NCI-H774 (cell line): ENCODE measurements around the gene USP54.
A peak's percentile ranks its signal among the peaks of the same experiment; 100 is the strongest.
"Not testable (repeated sequence)": the region's sequence is repeated elsewhere in the genome, so short reads cannot be mapped to it uniquely, and the experiment has no call there.

Experiments
- DNase-seq: peaks from one replicate; lab custom pipeline; 2025; lab: John Stamatoyannopoulos, UW

USP54 gene, protein sequence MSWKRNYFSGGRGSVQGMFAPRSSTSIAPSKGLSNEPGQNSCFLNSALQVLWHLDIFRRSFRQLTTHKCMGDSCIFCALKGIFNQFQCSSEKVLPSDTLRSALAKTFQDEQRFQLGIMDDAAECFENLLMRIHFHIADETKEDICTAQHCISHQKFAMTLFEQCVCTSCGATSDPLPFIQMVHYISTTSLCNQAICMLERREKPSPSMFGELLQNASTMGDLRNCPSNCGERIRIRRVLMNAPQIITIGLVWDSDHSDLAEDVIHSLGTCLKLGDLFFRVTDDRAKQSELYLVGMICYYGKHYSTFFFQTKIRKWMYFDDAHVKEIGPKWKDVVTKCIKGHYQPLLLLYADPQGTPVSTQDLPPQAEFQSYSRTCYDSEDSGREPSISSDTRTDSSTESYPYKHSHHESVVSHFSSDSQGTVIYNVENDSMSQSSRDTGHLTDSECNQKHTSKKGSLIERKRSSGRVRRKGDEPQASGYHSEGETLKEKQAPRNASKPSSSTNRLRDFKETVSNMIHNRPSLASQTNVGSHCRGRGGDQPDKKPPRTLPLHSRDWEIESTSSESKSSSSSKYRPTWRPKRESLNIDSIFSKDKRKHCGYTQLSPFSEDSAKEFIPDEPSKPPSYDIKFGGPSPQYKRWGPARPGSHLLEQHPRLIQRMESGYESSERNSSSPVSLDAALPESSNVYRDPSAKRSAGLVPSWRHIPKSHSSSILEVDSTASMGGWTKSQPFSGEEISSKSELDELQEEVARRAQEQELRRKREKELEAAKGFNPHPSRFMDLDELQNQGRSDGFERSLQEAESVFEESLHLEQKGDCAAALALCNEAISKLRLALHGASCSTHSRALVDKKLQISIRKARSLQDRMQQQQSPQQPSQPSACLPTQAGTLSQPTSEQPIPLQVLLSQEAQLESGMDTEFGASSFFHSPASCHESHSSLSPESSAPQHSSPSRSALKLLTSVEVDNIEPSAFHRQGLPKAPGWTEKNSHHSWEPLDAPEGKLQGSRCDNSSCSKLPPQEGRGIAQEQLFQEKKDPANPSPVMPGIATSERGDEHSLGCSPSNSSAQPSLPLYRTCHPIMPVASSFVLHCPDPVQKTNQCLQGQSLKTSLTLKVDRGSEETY (N-terminal part only)

DNA sequence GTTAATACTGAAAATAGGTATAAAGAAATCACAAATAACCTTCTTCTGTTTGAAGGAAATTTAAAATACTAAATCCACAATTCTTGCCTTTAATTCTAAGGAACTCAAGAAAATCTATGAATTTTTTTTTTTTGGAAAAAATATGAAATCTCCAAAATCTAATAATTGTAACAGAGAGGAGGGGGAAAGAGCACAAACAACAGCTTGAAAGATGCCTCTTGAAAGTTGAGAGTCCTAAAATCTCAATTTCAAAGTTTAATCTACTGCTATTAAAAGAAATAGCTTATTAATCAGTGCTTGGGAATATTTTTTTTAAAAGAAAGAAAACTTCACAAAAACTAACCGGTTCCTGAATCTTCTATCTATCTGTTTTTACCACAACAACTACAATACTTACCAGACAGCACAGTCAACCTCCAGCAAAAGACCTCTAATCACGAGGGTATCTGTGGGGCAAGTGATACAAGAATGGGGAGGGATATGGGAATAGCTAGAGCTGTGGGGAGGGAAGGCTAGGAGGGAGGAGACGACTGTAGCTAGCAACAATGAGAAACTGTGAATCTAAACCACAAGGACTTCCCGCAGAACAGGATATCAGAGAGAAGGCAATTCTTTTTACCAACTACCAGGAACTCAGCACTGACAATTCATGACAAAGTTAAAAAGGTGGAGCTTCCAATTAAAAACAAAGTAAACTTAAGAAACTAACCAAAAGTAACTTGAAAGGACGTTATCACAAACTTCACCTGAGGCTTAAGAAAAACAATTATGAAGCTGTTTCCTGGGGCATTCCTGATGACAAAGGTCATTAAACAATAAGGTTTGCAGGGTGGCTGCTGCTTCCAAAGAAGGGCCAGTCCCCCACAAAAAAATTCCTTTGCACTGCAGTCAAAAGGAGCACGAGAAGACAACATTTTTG, at the start of gene USP54:
Gene USP54, minus strand, starts transcription at position 462 of the 919 bp plus-strand sequence. CDS start 15,684 bp downstream, outside the sequence.
- DNase-seq, result no peak

DNA sequence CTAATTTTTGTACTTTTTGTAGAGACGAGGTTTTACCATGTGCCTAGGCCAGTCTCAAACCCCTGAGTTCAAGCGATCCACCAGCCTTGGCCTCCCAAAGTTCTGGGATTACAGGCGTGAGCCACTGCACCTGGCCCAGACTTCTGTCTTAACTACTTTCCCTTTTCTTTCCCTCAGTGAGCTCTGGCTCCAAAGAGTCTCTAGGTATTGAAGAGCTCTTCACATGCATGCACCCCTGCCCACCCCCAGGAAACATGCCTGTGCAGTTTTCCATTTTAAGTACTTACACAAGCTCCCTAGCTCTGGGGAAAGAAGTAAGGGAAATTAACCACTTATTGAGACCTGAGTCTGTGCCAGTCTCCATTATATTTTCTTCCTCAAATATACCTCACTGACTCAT, 48.1 kb upstream of the USP54 start:
- DNase-seq, result no peak

DNA sequence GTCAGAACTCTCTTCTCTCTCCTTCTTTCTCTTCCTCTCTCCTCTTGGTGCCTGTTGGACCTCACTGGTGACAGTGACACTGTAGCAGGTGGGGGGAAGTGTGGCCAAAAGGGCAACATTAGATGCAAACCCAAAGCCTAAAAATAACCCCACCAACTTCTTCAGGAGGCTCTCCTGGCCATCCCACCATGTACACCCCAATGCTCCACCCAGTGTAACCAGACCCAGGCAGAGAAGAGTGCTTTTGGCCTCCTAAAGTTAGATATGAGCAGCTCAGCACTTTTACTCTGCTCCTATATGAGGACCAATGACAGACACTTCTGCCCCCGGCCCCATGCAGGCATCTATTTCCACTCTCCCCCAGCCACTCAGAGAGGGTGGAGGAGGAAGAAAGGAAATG, 44.6 kb upstream of the USP54 start:
- DNase-seq, result no peak

DNA sequence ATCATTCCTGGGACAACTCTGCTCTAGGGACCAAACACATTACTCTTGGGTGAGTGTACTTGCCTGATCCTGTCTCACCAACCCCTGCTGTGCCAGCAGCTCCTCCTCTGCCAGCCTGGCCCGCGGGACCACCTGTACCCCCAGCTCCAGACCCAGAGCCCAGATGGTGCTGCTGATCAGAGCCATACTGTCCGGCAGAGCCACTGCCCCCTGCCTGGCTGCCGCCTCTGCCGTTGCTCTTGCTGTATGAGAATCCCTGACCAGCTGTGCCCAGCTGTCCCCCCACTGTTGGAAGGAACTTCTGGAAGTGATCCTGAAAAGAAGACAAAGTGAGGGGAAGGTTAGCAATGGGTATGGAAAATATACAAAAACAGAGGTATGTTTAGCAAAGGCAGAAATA, 43.3 kb upstream of the USP54 start:
- DNase-seq, result no peak

DNA sequence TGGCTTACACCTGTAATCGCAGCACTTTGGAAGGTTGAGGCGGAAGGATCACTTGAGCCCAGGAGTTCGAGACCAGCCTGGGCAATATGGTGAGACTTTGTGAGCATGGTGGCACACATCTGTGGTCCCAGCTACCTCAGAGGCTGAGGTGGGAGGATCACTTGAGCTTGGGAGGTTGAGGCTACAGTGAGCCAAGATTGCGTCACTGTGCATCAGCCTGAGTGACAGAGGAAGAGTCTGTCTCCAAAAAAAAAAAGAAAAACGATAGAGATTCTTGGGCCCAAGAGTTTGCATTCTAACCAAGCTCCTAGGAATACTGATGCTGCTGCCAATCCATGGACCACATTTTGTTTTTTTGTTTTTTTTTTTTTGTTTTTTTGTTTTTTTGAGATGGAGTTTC, 38.0 kb upstream of the USP54 start:
- no peak for DNase-seq

DNA sequence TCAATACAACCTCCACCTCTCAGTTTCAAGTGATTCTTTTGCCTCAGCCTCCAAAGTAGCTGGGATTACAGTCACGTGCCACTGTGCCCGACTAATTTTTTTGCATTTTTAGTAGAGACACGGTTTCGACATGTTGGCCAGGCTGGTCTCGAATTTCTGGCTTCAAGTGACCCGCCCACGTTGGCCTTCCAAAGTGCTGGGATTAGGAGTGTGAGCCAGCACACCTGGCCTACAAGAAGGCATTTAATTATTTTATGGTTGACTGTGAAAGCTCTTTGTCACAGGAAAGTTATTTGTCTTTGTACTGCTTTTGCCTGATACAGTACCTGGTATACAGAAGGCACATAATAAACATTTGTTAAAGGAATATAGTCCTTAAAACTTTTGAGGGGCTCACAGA, 37.3 kb upstream of the USP54 start:
- DNase-seq, result no peak

DNA sequence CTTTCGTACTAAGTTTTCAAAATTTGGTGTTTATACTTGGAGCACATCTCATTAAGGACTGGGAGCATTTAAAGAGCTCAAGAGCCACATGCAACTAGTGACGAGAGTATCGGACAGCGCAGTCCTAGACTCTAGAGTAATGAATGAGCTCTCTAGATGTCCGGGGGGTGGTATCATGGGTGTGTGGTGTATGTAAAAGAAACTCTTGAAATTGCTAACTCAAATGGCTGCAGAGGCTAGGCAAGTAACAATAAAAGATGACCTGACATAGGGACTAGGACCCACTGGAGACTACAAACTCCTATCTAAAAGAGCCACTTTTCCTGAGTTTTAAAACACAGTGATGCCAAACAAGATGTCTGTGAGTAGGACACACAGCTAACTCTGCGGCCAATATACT, 36.2 kb upstream of the USP54 start:
- no peak for DNase-seq

DNA sequence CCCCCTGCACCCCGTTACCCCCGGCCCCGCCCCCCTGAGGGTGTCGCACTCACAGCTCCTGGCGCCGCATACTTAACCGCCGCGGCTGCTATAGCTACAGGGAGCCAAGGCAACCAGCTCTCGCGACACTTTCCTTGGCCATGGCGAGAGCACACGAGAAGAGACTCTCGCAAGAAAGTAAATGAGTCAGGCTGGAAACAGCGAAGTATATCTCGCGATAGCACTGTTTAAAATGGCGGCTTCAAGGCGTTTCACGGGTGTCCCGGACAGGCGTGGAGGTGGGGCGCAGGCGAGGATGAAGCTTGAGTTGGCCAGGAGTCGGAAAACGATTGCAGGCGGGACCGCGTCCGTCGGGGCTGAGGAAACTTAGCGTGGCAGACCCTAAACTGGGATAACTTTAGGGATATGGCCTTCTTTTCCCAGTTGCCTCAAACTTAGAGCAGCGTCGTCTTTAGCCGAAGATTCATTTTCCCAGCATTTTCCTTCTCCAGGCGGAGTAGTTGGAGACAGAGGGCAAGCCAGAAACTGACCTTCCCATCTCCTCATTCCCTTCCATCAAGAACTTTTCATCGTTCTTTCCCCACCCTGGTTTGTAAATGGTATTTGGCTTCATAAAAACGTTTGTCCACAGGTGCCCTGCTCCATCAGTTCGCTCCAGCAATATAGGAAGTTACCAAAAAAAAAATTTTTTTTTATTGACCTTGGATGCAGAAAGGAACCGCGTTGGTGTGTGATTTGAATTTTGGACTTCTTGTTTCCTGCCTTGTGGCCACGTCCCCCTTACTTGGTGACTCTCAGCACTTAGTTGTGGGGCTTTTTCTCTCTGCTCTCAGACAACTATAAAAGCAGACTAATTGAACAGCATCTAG, 35.0 kb upstream of the USP54 start:
- peak; percentile 95 for DNase-seq

DNA sequence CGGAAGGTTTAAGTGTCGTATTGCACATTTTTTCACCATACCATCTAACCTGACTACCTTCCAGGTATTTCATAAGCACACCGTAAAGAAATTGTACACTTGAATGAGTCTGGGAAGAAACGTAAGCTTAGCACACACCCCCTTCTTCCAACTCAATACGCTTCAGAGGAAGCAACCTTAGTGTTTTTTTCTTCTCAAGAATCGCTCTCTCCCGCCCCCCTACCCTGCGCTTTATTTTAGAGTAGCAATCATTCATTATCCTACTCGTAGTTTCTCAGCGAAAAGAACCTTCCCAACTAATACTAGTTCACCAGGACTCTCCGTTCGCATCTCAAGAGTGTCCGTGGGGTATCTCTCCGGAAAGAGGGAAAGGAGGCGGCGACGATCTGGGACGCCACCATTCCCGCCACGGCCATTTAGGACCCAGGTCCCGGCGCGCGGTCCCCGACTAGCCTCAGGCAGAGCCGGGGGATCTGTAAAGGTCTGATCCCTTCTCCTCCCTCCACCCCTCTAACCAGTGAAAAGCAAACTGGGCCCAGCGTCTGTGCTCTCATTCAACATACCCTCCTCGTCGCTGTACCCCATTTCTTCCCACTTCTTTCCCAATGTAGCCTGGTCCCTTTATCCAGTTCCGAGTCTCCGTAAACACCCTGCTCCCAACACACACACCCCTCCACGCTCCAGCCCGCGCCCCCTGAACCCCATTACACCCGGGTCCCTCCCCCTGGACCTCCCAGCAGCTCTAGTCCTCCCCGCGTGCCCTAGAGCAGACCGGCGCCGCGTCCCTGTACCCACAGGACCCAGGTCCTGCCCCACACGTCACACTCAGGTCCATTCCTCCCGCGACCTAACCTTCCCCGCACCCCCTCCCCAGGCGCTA, 34.1 kb upstream of the USP54 start:
- DNase-seq, result no peak

DNA sequence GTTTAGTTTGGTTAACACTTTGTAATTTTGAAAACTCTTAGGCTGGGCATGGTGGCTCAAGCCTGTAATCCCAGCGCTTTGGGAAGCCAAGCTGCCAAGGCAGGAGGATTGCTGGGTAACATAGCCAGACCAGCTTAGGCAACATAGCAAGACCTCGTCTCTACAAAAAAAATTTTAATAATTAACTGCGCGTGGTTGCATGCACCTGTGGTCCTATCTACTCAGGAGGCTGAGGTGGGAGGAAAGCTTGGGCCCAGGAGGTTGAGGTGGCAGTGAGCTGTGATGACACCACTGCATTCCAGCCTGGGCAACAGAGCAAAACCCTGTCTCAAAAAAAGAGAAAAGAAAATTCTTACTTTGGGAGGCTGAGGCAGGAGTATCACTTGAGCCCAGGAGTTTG, 31.9 kb upstream of the USP54 start:
- DNase-seq, result no peak

DNA sequence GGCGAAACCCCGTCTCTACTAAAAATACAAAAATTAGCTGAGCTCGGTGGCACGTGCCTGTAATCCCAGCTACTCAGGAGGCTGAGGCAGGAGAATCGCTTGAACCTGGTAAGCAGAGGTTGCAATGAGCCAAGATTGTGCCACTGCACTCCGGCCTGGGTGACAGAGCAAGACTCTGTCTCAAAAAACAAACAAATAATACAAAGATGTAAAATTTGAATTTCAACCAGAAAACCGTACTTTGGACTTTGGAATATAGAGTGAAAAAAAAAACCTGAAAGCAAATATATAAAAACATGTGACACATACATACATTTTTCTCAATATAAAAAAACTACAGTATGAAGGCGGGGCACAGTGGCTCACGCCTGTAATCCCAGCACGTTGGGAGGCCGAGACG, 29.8 kb upstream of the USP54 start:
- DNase-seq, result not testable (repeated sequence)

DNA sequence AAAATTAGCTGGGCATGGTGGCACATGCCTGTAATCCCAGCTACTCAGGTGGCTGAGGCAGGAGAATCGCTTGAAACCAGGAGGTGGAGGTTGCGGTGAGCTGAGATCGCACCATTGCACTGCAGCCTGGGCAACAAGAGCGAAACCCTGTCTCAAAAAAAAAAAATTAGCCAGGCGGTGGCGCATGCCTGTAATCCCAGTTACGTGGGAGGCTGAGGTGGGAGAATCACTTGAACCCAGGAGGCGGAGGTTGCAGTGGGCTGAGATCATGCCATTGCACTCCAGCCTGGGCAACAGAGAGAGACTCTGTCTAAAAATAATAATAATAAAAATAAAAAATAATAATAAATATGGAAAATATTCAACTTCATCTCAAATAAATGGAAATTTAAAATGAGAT, 26.0 kb upstream of the USP54 start:
- DNase-seq, result not testable (repeated sequence)

DNA sequence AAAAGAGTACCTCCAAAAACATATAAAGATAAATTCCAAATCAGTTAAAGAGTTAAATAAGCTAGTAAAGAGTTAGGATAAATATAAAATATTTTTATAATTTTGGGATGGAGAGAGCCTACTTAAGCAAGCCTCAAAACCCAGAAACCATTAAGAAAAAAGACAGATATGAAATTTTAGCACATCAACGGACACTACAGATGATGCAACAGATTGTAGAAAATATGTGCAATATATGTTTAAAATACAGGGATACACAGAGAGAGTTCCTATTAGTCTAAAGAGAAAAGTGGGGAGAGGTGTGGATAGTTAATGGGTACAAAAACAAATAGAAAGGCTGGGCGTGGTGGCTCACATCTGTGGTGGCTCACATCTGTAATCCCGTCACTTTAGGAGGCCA, 23.6 kb upstream of the USP54 start:
- no peak for DNase-seq

DNA sequence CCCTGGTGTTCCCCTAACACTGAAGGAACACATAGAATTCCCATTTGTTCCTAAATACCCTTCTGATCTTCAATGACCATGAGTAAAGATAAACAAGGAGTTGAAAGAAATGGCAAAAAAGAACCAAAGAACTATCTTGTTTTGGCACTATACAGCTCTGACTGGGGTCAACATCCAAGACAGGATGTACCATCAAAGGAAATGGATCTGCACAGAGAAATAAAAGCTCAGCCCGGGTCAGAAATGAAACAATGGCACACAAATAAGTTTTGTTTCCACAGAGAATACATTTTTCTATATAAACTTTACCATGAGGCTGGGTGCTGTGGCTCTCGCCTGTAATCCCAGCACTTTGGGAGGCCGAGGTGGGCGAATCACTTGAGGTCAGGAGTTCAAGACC, 18.0 kb upstream of the USP54 start:
- no peak for DNase-seq

DNA sequence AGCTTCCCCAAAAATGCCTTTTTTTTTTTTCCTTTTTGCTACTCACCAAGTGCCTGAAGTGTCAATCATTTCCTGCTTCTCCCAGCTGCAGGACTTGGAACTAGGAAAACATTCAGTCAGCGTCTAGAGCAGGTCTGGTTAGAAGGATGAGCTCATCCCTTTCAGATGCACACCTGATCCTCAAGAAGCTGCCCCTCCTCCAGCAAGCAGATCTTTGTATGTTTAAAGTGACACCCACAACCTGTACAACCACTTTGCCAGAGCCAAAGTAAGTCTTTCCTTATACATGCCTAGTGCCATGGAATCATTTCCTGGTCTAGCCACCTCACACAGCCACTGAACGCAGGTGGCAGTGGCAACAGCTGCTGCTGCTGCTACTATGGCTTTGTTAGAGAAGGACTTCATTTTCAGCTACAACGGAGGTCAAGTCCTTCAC, 10.4 kb upstream of the USP54 start:
- DNase-seq, result peak; percentile 60

DNA sequence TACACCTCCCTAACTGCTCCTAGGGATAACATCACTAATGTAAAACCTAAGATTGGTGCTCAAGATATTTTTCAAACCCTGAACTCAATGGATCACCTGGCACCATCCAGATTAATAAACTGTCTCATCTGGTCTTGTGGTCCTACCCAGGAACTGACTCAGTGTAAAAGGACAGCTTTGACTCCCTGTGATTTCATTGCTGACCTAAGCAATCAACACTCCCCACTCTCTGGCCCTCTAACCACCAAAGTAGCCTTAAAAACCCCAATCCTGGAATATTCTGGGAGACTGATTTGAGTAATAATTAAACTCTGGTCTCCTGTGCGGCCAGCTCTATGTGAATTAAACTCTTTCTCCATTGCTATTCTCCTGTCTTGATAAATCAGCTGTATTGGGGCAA, 6.2 kb upstream of the USP54 start:
- DNase-seq, result no peak

DNA sequence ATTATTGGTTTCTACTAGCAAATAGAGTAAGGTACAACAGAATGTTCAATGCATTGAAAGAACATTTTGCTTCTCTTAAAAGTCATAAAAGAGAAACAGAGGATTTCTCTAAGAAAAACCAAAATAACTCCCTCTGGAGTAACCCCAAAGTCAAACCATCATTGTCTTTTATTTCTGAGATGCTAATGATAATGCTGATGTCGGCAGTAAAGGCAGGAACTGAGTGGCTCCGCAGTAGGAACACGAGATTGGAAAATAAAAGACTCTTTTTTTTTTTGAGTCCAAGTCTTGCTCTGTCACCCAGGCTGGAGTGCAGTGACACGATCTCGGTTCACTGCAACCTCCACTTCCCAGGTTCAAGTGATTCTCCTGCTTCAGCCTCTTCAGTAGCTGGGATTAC, 2.7 kb upstream of the USP54 start:
- no peak for DNase-seq

DNA sequence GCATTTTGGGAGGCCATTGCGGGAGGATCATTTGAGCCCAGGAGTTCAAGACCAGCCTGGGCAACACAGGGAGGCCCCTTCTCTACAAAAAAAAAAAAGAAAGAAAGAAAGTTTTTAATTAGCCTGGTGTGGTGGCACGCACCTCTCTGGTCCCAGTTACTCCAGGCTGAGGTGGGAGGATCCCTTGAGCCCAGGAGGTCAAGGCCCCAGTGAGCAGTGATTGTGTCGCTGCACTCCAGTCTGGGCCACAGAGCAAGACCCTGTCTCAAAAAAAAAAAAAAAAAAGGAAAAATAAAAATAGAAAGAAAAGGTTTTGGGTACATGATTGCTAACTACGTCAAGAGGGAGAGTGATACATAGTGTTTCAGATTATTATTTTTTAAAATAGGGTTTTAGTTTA, 2.0 kb upstream of the USP54 start:
- DNase-seq, result no peak

DNA sequence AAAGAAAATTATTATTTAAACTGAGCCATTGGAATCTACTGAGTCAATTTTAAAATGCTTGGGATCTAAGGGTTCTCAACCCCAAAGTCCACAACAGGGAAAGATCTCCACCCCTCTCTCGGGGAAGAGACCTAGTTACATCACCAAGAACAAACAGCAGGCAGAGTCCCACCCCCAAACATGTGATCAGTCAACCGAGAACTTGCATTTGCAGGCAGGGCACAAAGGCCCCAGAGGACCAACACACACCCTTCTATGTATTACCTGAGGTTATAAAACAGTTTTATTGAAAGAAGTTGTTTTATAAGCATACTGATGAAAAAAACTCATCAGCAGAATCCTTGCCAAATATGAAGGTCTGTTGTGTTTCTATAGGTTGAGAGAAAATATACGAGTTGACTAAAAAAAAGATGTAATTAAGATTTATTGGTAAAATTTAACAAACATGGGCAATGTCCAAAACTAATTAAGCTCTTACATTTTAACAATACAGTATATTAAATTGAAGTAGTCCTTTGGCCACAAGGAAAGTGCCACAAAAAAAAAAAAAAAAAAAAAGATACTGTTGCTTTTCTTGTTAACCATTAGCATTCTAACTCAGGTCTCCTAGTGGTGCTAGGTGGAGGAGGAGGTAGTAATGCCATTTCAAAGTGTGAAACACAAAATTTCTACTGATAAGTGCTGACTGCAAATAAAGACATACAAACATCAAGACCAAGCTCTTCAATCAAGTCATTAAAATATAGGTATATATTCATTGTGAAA, 975 bp upstream of the USP54 start:
- DNase-seq, result peak; percentile 57
